GM19438 (cell line): ENCODE measurements around the gene GAS2L2.
"Not testable (repeated sequence)": the region's sequence is repeated elsewhere in the genome, so short reads cannot be mapped to it uniquely, and the experiment has no call there.

ENCODE experiments used
- ATAC-seq: cut with Tn5 transposase; IDR thresholded peaks from one replicate; pipeline ENCODE4 v1.9.1; 2021; ENCODE audit warnings: low read depth; ENCODE audit not compliant: unreplicated experiment

GAS2L2 gene

DNA sequence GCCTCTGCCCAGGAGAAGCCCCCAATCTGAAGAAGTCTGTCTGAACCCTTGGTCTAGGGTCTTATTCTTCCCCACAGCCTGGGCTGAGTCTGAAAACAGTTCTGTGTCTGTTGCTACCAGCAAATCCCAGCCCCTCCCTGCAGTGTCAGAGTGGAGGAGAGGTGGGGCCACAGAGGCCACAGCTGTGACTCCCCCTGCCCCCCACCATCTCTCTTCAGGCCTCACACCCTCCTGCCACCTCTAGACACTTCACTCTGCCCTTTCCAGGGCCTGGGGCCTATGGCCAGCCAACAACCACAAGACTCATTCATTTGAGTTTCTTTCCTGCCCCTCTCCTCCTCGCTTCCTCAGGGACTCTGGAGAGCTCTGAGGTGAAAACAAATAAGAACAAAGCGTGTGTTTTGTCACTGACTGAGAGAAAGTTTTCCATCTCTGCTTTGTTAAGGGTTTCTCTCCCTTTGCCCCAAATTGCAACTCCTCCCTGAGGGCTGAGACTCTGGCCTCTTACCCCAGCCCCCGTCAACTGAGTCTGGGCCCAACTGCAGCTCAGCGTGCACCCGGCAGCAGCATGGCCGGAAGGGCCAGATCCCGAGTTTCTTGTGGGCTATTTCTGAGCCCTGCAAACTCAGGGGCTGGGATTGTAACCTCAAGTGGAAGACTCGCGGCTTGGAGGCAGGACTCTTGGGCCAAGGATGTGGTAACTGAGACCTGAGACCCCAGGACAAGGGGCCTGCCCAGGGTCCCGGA is 20.8 kb upstream of the GAS2L2 start:
- no peak for ATAC-seq

DNA sequence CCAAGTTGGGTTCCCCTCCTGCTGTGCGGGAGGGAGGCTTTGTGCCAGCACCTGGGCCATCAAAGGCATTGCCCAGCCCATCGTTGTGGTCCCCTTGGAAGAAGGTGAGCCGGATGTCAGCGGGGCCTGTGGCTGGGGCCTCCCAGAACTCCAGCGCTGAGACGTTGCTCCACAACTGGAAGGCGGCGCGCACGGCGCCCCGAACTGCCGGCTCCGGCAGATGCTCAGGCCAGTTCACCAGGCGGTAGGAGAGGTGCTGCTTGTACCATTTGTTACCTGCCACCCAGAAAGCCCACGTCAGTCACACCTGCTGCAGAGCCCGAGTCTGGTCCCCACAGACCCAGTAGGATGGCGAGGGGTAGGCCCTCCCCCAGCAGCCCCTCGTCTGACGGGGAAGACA is 20.1 kb upstream of the GAS2L2 start:
- ATAC-seq: no peak

DNA sequence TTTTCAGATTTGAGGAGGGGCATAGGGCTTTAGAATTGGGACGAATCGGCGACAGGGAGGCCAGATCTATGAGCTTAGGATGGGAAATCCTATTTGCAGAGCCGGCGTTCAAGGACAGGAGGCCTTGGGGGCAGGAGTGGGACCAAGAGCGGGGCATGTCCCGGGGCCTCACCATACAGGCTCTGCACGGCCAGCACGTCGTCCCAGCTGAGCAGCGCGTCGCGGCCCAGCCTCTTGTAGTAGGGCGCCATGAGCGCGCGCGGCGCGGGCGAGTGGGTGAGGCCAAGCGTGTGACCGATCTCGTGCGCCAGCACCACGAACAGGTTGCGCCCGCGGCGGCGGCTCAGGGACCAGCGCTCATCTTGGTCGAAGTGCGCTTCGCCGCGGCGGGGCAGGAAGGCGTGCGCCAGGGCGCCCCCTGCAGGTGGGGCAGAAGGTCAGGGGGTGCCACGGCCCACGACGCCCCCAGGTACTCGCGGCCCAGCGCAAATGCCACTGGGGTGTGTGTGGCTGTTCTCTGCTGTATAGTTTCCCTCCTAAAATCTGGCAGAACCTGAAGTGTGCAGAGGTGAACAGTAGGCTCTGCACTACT is 17.0 kb upstream of the GAS2L2 start:
- no peak for ATAC-seq

DNA sequence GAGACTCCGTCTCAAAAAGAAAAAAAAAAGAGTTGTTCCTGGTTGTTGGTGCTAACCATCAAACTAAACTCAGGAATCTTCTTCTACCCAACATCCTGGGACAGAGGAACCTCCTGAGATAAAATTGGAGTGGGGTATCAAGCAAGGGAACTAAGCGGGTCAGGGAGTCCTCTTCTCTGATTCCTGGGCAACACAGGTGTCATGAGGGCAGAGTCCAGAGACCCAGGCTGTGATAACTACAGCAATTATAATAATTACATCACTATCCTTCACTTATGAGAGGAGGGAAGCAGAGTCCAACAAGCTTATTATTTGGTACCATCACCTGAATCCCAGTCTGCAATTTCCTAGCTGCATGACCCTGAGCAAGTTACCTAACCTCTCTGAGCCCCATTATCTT is 15.8 kb upstream of the GAS2L2 start:
- ATAC-seq: no peak

DNA sequence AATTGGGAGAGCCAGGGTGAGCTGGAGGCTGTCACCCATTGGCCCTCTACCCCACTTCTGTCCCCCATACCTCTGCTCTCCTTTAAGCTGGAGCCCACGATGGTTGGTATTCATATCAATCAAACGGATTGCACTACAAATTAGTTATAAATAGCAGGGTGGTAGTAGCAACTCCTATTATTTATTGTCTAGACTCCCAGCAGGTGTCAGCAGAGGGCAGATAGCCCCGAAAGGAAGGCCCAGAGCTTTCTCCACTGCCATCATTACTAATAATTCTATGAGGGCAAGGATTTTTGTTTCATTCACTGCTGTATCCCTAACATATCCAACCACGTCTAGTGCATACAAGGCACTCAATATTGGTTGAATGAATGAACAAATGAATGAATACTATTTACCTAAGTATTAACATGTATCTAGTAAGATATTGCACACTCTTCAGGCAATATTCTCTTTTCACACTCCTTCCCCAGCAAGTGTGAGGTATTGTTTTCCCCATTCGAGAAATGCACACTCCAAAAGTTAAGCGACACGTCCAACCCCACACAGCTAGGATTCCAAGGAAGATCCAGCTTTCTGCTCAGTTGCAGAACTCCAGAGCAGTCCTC is 14.0 kb upstream of the GAS2L2 start:
- ATAC-seq: no peak

DNA sequence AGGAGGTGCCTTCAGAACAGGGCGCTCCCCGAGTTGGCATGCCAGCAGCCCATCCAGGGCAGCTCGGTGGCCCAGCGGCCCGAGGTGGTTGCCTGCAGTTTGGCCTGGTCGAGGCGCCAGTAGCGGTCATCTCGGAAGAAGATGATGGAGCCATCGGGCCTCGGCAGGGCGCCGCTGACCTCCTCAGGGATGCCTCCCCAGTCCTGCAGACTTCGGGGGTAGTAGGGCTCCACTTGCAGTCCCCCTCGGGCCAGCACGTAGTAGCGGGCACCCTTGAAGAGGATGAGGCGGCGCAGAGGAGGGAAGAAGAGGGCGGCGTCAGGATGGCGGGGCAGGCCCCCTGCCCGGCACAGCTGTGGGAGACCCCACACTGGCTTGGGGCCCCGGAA is 13.4 kb upstream of the GAS2L2 start:
- ATAC-seq: no peak

DNA sequence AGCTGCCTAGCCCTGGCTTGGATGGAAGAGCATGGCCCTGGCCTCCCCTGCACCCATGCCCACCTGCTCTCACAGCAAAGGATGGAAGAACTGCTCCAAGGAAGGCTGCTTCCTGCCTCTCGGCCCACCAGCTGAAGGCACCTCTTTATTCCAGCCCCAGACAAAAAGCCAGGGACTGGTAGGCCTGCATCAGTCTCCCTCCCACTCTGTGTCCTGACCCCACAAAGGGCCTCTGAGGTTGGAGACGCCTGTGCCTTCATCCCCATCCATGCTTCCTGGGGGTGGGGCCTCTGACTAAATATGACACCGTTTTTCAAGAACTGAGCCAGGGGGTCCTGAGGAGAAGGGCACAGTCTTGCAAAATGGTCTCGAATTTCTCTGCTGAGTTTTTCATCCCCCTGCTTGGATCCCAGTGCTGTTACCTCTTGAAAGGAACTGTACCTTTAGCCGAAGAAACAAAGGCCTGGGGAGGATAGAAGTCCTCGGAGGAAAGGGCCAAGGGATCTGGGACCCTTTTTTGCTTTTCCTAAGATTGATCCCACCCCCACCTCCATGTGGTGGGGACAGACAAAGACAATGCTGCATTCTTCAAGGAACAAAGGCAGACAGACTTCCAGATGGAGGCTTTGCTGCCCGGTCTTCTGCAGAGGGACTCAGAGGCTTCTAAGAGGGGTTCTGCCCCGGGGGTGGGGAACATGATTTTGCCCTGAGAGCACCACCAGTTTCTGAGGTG is 12.9 kb upstream of the GAS2L2 start:
- ATAC-seq: no peak

DNA sequence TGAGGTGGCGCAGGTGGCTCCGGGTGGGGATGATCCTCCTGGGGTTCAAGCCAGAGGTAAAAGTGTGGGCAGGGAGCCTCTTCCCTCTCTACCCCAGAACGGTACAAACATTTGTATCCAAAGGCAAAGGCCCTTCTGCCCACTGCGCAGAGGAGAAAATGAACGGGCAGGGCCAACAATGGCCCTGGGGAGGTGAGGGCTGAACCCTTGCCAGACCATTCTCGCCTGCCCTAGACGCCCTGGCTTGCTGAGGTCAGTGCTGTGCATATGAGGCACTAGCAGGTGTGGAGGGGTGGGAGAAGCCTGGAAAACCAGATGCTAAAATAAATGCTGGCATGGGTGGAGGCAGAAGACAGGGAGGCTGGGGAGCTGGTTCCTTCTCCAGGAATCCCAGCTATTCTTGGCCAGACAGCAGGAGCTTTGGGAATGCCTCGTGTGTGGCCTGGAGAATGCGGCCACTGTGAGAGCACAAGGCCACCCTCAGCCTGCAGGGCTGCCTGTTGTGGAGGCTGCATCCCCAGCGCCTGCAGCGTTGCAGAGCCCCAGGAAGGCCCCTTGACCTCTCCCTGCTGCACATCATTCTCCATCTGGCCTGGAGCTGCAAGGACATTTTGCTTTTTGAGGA is 12.2 kb upstream of the GAS2L2 start:
- ATAC-seq: no peak

DNA sequence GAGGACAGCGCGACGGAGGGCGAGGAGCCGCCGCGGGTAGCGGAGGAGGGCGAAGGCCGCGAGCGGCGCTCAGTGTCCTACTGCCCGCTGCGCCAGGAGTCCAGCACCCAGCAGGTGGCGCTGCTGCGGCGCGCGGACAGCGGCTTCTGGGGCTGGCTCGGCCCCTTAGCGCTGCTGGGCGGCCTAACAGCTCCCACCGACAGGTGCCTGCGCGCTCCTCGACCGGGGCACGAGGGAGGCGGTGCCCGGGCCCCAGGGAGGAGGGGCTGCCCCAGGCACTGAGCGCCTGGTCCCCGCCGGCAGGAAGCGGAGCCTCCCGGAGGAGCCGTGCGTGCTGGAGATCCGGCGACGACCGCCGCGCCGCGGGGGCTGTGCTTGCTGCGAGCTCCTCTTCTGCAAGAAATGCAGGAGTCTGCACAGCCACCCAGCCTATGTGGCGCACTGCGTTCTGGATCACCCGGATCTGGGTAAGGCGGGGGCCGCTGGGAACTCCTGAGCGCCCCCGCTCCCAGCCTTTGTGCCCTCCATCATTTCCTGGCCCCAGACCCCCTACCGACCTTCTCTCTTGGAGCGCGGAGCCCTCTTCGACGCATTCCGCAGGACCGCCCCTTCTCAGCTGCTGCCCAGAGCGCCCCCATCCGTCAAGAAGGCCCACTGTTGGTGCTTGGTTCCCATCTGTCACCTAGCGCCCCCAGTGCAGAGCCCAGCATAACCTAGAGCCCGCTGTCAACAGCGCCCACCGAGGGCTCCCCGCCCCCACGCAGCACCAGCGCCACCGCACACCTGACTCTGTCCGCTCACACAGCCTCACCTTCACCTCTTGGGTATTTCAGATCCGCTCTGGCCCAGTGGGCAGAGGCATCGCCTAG is 11.3 kb upstream of the GAS2L2 start:
- ATAC-seq: peak; percentile 90

DNA sequence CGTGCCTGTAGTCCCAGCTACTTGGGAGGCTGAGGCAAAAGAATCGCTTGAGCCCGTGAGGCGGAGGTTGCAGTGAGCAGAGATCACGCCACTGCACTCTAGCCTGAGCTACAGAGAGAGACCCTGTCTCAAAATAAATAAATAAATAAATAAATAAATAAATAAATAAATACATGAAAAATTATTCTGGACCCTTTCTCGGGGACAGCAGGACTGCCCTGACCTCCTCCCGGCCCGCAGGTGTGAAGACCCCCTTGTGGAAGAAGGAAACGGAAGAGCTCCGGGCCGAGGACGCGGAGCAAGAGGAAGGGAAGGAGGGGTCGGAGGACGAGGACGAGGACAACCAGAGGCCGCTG is 10.7 kb upstream of the GAS2L2 start:
- no peak for ATAC-seq

DNA sequence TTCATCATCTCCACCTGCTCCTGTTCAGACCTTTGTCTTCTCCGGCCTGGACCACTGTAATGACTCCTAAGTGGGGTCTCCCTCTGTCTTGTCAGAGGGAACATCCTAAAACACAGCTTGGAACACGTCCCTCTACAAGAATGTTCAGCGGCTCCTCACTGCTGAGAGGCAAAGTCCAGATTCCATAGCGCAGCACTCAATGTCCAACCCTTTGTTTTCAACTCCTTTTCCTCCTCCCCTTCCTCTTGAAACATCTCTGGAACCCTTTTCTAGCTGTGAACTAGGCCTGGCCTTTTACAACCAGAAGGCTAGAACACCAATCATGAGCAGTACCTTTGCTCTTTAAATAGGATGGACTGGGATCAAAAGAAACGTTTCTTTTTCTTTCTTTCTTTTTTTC is 8.6 kb upstream of the GAS2L2 start:
- no peak for ATAC-seq

DNA sequence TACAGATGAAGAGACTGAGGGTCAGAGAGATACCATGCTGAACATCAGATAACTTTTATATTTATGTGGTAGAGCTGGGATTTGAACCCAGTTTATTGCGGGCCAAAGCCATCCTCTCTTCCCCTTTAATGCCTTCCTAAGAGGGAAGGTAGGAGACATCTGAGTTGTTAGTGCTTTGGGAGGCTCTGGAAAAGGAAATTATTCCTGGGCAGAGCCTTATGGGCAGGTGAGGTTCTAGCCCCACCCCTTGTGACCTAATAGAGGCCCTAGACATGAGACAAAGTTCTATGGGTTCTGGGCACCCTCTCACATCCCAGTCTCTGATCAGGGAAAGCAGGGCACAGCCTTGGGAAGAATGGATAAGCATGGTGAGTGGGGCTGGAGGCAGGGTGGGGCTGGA is 7.5 kb upstream of the GAS2L2 start, which contains the start of gene C17orf50:
Gene C17orf50 (plus strand): TSS at position 301 of the 400 bp plus-strand sequence. CDS start 55 bp downstream, at position 356.
- ATAC-seq: no peak

DNA sequence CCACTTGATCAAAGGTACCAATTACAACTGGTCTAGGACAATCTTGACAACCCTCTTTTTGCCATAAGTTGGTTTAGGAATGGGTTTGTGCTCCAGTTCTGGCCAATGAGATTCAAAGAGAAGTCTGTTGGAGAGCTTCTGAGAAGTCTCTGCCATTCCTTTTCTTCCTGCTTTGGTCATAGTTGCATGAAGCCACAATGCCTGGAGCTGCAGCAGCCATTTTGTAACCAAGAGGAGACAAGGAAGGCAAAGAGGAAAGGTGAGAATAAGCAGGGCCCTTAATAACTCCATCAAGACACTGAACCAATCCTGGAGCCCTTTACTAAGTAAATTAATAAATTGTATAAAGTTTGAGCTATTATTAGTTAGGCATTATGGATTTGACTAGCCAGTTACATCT is 4.2 kb upstream of the GAS2L2 start:
- ATAC-seq: no peak

DNA sequence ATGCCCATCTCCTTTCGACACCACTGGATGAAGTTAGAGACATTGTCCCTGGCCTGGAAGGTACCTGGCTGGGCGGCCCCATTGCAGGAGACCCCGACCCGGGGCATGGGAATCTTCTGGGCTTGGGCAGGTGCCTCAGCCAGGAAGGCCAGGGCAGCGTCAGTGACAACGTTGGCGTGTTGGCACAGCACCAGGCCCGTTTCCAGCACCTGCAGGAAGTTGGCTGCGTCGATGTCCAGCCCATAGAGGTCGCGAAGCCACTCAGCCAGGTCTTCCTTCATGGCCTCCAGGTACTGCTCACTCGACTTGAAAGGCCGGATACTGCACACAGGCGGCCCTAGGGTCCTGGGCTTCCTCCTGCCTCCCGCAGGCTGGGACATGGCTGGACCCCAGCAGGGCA is 568 bp downstream of the GAS2L2 start:
- ATAC-seq: no peak

DNA sequence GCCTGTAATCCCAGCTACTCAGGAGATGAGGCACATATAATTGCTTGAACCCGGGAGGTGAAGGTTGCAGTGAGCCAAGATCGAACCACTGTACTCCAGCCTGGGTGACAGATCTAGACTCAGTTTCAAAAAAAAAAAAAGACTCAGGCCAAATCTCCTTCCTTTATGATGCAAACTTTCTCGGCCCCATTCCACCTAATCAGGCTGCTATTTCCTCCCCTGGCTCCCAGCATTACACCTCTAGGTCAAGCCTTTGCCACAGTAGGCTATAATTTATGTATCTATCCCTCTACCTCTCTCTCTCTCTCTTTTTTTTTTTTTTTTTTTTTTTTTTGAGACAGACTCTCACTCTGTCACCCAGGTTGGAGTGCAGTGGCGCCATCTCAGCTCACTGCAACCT is 1.5 kb downstream of the GAS2L2 start:
- ATAC-seq: not testable (repeated sequence)

DNA sequence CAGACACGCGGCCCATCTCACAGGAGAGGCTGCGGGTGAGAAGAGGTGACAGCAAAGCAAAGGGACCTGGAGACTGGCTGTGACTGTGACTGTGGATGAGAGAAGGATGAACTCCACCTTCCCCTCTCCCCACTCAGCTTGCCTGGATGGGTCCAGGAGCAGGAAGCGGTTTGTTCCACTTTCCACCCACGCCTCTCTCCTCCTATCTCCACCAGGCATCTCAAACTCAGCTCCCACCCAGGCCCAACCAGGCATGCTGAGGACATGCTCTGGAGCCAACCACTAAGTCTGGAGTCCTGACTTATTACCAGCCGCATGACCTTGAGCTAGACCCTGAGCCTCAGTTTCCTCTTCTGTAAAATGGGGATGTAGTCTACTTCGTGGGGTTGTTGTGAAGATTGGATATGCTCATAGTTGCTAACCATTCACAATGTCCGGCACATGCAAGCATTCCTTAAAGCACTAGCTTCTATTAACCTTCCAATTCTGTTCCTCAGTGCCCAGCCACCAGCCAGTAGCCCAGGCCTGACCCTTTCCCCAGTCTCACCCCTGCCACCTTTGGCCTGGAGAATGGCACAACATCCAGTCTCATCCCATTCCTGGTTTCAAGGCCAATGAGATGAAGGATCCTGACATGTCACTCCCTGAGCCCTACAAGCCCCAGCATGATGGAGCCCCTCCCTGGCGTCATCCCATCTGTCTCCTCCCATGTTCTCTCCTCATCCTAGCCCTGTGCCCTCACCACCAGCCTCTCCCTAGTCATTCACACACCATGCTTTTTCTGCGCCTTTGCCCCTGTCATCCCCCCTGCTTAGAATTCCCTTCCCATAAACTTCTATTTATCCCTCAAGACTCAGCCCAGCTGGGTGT is 2.3 kb downstream of the GAS2L2 start:
- ATAC-seq: no peak

DNA sequence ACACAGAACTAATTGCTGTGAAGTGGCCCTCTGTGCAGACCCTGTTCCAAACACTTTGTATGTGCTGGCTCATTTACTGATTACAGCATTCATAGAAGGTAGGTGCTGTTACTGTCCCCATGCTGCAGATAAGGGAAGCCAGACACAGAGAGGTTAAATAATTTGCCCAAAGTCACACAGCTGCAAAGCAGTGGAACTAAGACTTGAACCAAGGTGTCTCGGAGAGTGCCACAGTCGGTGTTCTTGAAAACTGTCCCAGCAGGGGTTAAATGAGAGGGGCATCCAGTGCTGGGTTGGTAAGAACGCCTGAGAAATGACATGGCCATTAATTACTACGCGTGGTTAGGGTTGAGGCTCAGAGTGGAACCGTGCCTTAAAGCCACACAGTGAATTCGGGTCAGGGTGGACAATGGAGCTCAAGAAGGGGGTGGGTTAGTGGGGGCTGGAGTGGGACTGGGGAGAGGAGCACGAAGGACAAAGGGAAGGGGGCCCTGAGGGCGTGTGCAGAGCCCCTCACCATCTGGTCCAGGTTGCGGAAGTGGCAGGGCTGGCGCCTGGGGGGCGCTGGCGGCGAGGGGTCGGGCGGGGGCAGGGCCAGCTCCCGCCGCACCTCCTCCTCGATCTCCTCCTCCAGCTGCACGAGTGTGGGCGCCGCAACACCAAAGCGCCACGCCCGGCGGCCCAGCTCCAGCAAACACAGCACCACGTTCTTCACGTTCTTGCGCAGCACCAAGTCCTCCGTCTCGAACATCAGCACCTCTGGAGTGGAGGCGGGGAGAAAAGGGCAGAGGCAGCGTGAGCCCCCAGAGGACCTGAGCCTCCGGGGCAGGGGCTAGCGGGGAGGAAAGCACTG is 3.3 kb downstream of the GAS2L2 start:
- no peak for ATAC-seq

DNA sequence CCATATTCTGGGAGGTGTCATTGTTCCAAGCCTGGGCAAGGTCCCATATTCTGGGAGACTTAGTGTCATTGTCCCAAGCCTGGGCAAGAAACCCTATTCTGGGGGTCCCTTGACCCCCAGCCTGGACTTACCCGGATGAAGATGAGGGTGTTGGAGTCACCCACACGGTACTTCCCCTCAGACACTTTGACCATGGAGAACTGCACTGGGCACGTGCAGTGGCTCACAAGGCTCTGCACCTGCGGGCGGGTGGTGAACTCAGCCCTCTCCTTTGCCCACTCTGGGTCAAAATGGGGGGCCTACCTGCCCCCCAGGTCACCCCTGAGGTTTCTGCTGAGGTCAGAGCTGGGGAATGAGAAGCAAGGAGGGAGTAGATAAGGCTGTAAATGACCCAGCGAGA is 4.1 kb downstream of the GAS2L2 start:
- no peak for ATAC-seq
